Coronary artery (tissue), 2 donors: ENCODE data around the gene KLC1.

Source experiments
- DNase-seq: peaks from one replicate; pipeline ENCODE4 v3.0.0-alpha.2; 2017; ENCODE audit warnings: low spot score
- H3K27ac ChIP-seq, 2 donors: fragments of 200-600 bp; sonication (generic); one replicate each; pipeline ENCODE4 v1.5.1; 2016 to 2019
- H3K4me3 ChIP-seq: fragments of 200-600 bp; sonication (generic); 2 replicates; pipeline ENCODE4 v1.5.1; 2016; ENCODE audit warnings: mild to moderate bottlenecking, moderate library complexity
- TF ChIP-seq, protein P1 (sequence below): fragments of 200-600 bp; sonication (generic); IDR thresholded peaks from one replicate; pipeline ENCODE4 v1.5.1; 2019; ENCODE audit warnings: antibody characterized with exemption

KLC1 gene

DNA sequence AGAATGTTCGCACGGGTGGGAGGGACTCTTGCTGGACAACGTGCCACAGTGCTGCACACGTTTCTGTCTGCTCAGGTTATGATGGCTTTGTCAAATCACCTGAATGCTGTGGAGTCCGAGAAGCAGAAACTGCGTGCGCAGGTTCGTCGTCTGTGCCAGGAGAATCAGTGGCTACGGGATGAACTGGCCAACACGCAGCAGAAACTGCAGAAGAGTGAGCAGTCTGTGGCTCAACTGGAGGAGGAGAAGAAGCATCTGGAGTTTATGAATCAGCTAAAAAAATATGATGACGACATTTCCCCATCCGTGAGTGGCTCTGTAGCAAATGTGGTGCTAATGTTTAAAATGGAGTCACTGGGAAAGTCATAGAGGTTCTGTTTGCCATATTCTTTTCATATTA, 28.5 kb downstream of the KLC1 start:
- TF ChIP-seq, protein P1, sequence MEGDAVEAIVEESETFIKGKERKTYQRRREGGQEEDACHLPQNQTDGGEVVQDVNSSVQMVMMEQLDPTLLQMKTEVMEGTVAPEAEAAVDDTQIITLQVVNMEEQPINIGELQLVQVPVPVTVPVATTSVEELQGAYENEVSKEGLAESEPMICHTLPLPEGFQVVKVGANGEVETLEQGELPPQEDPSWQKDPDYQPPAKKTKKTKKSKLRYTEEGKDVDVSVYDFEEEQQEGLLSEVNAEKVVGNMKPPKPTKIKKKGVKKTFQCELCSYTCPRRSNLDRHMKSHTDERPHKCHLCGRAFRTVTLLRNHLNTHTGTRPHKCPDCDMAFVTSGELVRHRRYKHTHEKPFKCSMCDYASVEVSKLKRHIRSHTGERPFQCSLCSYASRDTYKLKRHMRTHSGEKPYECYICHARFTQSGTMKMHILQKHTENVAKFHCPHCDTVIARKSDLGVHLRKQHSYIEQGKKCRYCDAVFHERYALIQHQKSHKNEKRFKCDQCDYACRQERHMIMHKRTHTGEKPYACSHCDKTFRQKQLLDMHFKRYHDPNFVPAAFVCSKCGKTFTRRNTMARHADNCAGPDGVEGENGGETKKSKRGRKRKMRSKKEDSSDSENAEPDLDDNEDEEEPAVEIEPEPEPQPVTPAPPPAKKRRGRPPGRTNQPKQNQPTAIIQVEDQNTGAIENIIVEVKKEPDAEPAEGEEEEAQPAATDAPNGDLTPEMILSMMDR = no peak
- Histone ChIP-seq H3K27ac (peak overlapping the region in 1 of 2 donors; percentile 50), H3K4me3 (no peak overlapping the region)
- DNase-seq = no peak

DNA sequence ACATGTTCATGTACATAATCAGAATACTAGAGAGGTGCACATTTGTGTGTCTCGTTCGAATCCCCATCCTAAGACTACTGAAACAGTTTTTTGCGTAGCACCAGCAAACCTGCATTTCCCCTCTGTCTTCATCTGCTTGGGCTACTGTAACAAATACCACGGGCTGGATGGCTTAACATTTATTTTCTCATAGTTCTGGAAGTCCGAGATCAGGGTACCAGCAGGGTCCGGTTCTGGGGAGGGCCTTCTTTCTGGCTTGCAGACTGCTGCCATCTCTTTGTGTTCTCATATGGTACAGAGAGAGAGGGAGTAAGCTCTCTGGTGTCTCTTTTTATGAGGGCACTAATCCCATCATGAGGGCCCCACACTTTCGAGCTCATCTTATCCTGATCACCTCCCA, 30.6 kb downstream of the KLC1 start:
- TF ChIP-seq, protein P1 = no peak
- Histone ChIP-seq H3K4me3 (no peak overlapping the region), H3K27ac (no peak overlapping the region)
- no peak for DNase-seq

DNA sequence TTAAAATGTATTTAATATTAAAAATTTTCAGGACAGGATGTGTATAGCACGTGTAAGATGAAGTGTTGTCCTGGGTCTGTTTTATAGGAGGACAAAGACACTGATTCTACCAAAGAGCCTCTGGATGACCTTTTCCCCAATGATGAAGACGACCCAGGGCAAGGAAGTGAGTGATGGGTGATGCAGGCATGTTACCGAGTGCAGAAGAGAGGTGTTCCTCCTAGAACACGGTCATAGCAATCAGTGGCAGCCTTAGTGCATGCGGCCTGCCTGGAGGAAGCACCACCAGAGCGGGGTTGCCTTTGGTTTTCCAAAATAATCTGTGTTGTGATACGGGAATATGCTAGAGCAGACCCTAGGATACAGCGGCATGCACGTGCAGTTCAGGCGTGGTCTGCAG, 33.0 kb downstream of the KLC1 start:
- DNase-seq = no peak
- TF ChIP-seq, protein P1 = no peak

DNA sequence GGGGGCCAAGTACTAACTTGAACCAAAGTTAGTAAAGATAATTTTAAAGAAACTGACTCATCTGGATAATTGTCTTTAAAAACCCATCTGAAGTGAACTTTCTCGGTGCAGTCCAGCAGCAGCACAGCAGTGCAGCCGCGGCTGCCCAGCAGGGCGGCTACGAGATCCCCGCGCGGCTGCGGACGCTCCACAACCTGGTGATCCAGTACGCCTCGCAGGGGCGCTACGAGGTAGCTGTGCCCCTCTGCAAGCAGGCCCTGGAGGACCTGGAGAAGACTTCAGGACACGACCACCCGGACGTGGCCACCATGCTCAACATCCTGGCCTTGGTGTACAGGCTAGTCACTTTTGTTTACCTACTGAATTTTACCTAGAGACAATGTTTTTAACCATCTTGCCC, 33.6 kb downstream of the KLC1 start:
- no peak overlapping the region for H3K4me3 ChIP-seq
- TF ChIP-seq, protein P1 = no peak
- no peak overlapping the region for H3K27ac ChIP-seq
- no peak for DNase-seq

More for the DNA sequence above, 33.0 kb downstream of the KLC1 start:
- no peak overlapping the region for H3K27ac ChIP-seq
- no peak overlapping the region for H3K4me3 ChIP-seq

DNA sequence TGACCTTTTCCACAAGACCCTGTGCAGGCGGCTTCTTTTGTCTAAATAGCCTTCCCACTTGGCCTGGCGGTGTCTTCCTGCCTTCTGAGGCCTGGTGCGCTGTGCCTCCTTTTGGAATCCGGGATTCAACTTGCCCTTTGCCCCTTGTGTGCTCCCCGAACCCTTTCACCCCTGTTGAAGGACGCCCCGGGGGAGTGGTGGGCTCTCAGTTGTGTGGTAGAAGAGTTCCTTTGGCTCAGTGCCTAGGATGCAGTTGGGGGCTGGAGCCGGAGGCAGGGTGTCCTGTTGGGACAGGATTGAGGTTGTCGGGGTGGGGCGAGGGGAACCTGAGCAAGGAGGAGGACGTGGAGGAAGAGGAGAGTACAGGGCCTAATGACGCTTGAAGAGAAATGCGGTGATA, 34.5 kb downstream of the KLC1 start:
- DNase-seq = no peak
- Histone ChIP-seq H3K27ac (peak overlapping the region; percentile 40 to 86), H3K4me3 (no peak overlapping the region)
- TF ChIP-seq, protein P1 = no peak

DNA sequence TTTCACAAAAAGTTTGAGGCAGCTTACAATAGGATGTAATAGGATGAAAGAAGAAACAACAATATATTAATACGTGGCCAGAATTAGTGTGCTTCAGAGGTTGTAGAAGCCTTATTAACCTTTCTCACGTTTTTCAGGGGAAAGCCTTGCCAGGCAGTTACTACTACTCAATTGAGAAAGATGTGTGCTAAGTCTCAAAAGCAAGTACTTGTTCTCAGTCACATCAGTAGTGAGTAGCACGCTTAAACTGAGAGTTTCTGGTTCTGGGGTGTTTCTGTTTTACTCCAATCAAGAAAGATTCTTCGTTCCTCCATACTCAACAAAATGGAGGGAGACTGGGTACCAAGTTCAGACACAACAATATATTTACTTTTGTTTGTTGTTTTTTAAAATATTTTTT, 38.7 kb downstream of the KLC1 start:
- Histone ChIP-seq H3K4me3 (no peak overlapping the region), H3K27ac (no peak overlapping the region)
- TF ChIP-seq, protein P1 = no peak
- DNase-seq = no peak

DNA sequence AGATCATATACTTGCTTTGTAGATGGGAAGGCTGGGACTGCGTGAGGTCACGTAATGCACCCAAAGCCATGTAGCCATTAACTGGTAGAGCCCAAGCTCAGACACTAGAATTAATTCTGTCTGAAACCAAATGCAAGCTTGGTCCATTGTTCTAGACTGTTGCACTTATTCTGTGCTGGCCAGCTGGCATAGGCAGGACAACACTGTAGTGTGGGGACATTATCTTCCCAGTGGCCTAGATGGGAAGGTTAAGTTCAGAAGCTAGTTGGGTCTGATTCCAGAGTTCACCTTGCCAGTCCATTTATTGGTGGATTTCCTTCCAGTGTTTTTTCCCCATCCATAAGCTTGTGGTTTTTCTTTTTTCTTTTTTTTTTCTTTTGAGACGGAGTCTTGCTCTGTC, 39.1 kb downstream of the KLC1 start:
- no peak for DNase-seq
- Histone ChIP-seq H3K4me3 (no peak overlapping the region), H3K27ac (no peak overlapping the region)
- TF ChIP-seq, protein P1 = no peak
